T-helper 1 cell treated with Interleukin-12 subunit alpha and Interleukin-12 subunit beta and Interleukin-4 antibody, amounts not matched to agents 30 μg/mL and 1 μg/mL, for 36 hours (primary cell): Measurements from ENCODE around the gene COL7A1.

Experiments used
- H3K27ac Mint-ChIP-seq: one replicate; pipeline ENCODE4 v1.8.0; 2021; ENCODE audit warnings: mild to moderate bottlenecking, mixed read lengths
- H3K27me3 Mint-ChIP-seq: one replicate; pipeline ENCODE4 v1.8.0; 2021; ENCODE audit warnings: low read depth, mixed read lengths
- H3K36me3 Mint-ChIP-seq: one replicate; pipeline ENCODE4 v1.8.0; 2021; ENCODE audit warnings: low read depth, mixed read lengths
- H3K4me1 Mint-ChIP-seq: one replicate; pipeline ENCODE4 v1.8.0; 2021; ENCODE audit warnings: low read depth, mixed read lengths
- H3K4me3 Mint-ChIP-seq: one replicate; pipeline ENCODE4 v1.8.0; 2021; ENCODE audit warnings: mild to moderate bottlenecking, moderate library complexity, mixed read lengths
- H3K9me3 Mint-ChIP-seq: one replicate; pipeline ENCODE4 v1.8.0; 2021; ENCODE audit warnings: mixed read lengths

The COL7A1 gene

DNA sequence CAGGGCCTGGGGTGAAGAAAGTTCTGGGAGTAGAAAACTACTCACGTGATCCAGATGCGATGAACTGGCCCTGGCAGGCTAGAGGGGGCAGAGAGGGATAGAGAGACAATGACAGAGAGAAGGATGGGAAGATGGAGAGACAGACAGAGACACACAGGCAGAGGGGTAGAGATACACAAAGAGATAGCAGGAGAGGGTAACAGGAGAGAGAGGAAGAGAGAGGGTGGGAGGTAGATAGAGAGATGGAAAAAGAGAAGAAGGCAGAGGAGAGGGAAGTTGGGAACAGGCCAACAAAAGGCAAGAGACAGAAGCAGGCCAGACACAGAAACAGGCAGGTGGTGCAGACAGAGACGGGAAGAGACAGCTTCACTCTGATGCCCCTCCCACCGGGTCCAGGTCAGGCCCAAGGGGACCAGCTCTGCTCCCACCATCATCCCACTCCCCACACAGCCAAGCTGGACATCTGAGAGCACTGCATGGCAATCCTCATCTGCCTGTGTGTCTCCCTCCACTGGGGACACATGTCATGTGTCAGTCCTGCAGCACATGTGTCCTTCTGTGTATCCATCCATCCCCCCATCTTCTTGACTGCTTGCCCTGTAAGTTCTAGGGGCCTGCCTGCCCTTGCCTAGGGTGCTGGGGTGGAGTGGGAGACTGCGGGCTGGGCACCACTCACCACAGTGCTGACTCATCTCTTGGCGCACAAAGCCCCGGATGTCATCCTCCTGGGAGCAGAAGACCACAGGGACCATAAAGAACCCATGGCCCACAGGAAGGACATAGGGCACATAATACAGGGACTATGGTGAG lies 29.3 kb downstream of the COL7A1 start:
- H3K4me1 Mint-ChIP-seq = peaks cover 6% of the 10 kb centered on the region
- H3K27ac Mint-ChIP-seq = peak overlapping the region; percentile 52
- no peak overlapping the region for H3K4me3 Mint-ChIP-seq
- no peaks in the 10 kb centered on the region for H3K9me3 Mint-ChIP-seq
- H3K27me3 Mint-ChIP-seq = no peaks in the 10 kb centered on the region
- no peaks in the 10 kb centered on the region for H3K36me3 Mint-ChIP-seq

DNA sequence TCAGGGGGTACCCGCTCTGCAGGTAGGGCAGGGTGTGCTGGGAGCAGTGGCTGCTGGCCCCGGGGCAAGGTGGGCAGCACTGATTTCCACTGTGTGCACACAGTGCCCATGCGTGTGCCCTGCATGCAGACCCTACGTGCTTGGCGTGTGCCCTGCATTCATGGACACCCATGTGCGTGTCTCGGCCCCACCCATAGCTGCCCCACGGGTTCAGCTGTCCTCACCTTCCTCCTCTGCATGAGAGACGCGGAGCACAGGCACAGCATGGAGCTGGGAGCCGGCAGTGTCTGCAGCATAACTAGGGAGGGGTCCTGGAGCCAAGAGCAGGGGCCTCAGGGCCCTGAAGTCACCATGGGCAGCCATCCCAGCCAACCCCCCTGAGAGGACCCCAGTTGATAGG lies 29.9 kb downstream of the COL7A1 start:
- no peak overlapping the region for H3K4me3 Mint-ChIP-seq
- peaks cover 8% of the 10 kb centered on the region for H3K4me1 Mint-ChIP-seq
- no peaks in the 10 kb centered on the region for H3K27me3 Mint-ChIP-seq
- H3K27ac Mint-ChIP-seq = peak overlapping the region; percentile 52
- H3K9me3 Mint-ChIP-seq = no peaks in the 10 kb centered on the region
- no peaks in the 10 kb centered on the region for H3K36me3 Mint-ChIP-seq

DNA sequence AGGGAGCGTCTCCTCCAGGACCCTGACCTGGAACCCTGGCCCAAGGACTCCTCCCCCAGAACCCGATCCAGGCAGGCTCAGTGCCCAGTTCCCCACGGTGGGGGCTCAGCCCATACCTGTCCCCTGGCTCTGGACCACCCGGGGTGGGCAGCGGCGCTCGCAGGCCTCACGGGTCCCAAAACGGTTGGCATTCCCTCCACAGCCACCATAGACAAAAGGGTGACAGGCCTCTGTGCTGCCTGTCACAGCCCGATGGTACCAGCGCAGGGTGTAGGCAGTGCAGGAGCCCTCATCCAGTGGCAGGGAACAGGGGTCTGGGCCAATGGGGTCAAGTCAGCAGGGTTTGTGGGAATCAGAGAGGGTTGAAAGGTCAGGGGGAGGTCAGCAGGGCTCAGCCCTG lies 30.5 kb downstream of the COL7A1 start:
- Mint-ChIP-seq H3K27ac (no peak overlapping the region), H3K9me3 (no peaks in the 10 kb centered on the region), H3K4me1 (peaks cover 12% of the 10 kb centered on the region), H3K4me3 (no peak overlapping the region), H3K36me3 (no peaks in the 10 kb centered on the region), H3K27me3 (no peaks in the 10 kb centered on the region)

DNA sequence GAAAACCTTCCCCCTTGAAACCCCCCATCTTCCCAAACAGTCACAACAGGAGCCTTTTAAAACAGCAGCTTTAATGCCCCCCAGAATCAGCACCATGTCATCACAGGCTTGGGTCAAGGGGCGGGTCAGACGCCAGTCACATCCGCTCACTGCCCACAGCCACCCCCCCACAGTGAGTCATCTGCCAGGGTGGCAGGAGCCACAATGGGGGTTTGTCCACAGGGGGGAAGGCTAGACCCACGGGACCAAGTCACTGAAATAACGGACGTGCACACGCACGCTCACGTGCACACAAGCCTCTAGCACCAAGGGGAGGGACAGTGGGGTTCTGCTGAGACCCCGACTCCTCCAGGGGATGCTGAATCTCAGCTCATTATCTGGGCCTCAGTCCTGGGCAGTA lies 31.1 kb downstream of the COL7A1 start:
- Mint-ChIP-seq H3K9me3 (no peaks in the 10 kb centered on the region), H3K27ac (no peak overlapping the region), H3K4me1 (peaks cover 12% of the 10 kb centered on the region), H3K4me3 (no peak overlapping the region), H3K36me3 (no peaks in the 10 kb centered on the region), H3K27me3 (no peaks in the 10 kb centered on the region)

GRCh38 chr3:48563382-48563918 lies 31.7 kb downstream of the COL7A1 start, which contains the start of gene UCN2:
Gene UCN2, minus strand, starts transcription at chr3:48563781. Its CDS starts 657 bp downstream, at chr3:48563124.
- Mint-ChIP-seq H3K9me3 (no peaks in the 10 kb centered on the region), H3K36me3 (no peaks in the 10 kb centered on the region), H3K27ac (no peak within 1 kb of the TSS), H3K4me3 (no peak within 1 kb of the TSS), H3K27me3 (no peaks in the 10 kb centered on the region), H3K4me1 (peaks cover 15% of the 10 kb centered on the region)

- H3K4me1 Mint-ChIP-seq = peaks cover 18% of the 10 kb centered on the region
- H3K36me3 Mint-ChIP-seq = no peaks in the 10 kb centered on the region
- H3K4me3 Mint-ChIP-seq = no peak overlapping the region
- H3K27me3 Mint-ChIP-seq = no peaks in the 10 kb centered on the region
- no peak overlapping the region for H3K27ac Mint-ChIP-seq
- no peaks in the 10 kb centered on the region for H3K9me3 Mint-ChIP-seq
These were observed 32.6 kb downstream of the COL7A1 start for GRCh38 chr3:48562367-48563095.

- H3K4me1 Mint-ChIP-seq = peaks cover 16% of the 10 kb centered on the region
- peaks cover 2% of the 10 kb centered on the region for H3K36me3 Mint-ChIP-seq
- H3K27ac Mint-ChIP-seq = no peak overlapping the region
- H3K4me3 Mint-ChIP-seq = no peak overlapping the region
- no peaks in the 10 kb centered on the region for H3K27me3 Mint-ChIP-seq
- no peaks in the 10 kb centered on the region for H3K9me3 Mint-ChIP-seq
These were observed 33.9 kb downstream of the COL7A1 start for GRCh38 chr3:48561045-48561736.

- Mint-ChIP-seq H3K4me3 (no peak overlapping the region), H3K27me3 (no peaks in the 10 kb centered on the region), H3K27ac (no peak overlapping the region), H3K4me1 (peaks cover 19% of the 10 kb centered on the region), H3K9me3 (no peaks in the 10 kb centered on the region), H3K36me3 (peaks cover 2% of the 10 kb centered on the region)
These were observed 34.5 kb downstream of the COL7A1 start for GRCh38 chr3:48560648-48561018.

DNA sequence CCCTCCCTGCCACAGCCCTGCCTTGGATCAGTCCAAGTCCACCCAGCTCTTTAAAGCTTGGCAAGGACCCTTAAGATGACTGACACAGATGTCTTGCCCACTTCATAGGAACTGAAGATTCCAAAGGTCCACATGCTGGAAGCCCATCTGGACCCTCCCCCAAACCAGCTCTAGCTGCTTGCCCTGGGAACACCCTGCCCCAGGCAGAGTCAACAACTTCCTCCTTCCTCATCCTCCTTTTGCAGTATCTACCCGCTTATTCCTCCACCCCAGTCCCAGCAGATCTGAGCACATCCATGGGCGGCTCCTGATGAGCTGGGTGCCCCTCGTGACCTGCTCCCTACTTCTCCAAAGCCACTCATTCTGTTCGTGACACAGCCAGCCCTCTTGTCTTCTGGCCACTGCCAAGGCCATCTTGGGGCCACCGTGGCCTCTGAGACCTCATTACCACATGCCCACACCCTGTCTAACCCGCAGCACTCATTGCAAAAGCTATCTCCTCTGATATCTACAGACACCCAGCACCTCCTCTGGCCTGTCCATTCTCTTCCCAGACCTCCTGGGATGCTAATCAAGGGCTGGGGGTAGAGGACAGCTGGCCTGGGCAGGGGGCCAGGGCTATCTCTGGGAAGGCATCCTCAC lies 36.5 kb downstream of the COL7A1 start:
- Mint-ChIP-seq H3K4me1 (peaks cover 37% of the 10 kb centered on the region), H3K36me3 (peaks cover 5% of the 10 kb centered on the region), H3K4me3 (no peak overlapping the region), H3K27ac (peak overlapping the region; percentile 4), H3K9me3 (no peaks in the 10 kb centered on the region), H3K27me3 (no peaks in the 10 kb centered on the region)

DNA sequence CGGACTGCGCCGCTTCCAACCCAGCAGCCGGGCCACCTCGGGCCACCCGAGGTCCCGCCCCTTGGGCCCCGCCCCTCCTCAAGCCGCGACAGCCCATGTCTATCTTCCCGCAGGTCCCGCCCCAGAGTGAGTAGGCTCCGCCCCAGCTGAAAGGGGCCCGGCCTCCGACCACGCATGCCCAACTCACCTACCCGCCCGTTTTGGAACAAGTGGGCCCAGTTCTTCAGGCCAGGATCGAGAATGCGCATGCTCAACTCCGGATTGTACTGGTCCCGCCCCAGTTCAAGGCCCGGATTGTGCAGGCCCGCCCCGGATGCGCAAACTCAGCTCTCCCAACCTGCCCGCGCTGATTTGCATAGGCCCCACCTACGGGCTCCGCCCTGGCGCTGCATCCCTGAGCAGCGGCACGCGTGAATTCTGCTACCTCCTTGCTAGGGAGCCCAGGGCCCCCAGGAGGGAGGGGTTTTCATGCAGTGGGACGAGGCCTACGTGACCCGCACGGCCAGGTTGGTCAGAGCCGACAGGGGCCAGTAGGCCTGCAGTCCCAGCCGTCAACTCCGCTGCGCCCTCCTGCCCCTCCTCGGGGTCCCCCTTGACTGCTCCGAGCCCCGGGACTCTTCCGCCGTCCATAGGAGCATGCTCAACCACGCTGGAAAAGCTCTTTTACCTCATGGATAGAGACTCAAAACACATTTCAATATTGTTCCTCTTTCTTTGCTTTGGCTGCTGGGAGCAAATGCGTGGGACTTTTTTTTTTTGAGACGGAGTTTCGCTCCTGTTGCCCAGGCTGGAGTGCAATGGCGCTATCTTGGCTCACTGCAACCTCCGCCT lies 38.1 kb downstream of the COL7A1 start, which contains the start of gene PFKFB4:
Gene PFKFB4 (minus strand): TSS at position 8 of the 831 bp plus-strand sequence. CDS start 26 bp downstream, outside the sequence.
- Mint-ChIP-seq H3K36me3 (peaks cover 11% of the 10 kb centered on the region), H3K9me3 (no peaks in the 10 kb centered on the region), H3K27me3 (no peaks in the 10 kb centered on the region), H3K4me1 (peaks cover 42% of the 10 kb centered on the region), H3K27ac (peak within 1 kb of the TSS; percentile 72), H3K4me3 (peak within 1 kb of the TSS; percentile 94)

DNA sequence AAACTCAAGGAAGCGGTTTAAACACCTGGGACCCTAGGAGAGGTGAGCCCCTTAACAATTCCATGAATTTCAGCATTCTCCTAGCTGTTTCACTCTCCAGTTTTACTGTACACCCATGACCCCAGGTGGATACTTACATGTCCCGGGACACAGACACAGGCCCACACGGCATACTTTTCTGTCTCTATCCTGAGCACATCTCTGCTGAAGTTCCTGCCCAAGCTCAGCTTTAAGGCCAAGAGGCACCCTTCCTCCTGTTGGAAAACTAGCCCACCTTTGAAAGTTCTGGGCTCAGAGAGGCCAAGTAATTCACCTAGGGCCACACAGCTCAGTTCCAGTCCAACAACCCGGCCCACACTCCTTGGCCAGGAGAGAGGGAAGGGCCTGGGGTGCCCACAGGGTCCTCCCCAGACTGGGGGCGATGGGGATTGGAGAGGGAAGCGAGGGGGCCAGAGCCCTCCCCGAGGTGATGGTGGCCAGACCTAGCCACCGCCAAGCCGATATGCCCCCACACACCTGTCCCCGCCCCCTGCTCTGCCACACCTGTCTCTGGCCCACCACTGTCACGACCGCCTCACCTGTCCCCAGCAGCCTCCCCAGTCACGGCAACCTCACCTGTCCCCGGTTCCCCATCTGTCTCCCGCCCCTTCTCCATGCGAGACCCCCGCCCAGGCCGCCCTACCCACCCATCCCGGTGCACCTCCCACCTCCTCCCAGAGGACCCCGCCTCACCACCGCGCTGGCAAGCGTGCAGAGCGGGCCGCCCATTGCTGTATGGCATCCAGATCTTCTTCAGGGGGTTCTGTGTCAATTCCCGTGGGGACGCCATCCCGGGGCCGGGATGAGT lies 39.0 kb downstream of the COL7A1 start:
- Mint-ChIP-seq H3K27ac (peak overlapping the region; percentile 72), H3K27me3 (no peaks in the 10 kb centered on the region), H3K4me1 (peaks cover 42% of the 10 kb centered on the region), H3K4me3 (peak overlapping the region; percentile 94), H3K9me3 (no peaks in the 10 kb centered on the region), H3K36me3 (peaks cover 13% of the 10 kb centered on the region)

DNA sequence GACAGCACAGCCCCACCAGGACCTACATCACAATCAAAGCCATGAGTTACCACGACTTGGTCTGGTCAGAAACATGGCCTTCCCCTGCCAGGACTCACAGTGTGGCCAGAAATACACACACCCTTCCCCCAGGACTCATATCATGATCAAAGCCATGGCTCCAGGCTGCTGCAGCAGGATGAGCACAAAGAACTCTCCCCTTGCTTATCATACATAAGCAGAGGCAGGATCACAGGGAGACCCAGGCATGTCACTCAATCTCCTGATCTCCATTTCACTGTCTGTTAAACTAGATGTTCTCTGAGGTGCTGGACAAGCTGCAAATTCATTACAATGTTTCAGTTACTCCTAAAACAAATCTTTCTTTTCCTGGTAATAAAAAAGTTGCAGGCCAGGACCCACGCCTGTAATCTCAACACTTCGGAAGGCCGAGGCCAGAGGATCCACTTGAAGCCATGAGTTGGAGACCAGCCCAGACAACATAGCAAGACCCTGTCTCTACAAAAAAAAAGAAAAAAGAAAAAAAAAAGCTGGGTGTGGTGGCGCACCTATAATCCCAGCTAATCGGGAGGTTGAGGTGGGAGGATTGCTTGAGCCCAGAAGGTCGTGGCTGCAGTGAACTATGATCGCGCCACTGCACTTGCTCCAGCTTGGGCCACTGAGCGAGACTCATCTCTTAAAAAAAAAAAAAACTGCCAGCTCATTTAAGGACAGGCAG lies 39.7 kb downstream of the COL7A1 start:
- Mint-ChIP-seq H3K27ac (peak overlapping the region; percentile 19), H3K36me3 (peaks cover 16% of the 10 kb centered on the region), H3K9me3 (no peaks in the 10 kb centered on the region), H3K27me3 (no peaks in the 10 kb centered on the region), H3K4me3 (peak overlapping the region; percentile 94), H3K4me1 (peaks cover 42% of the 10 kb centered on the region)
